HG02973 (cell line): ENCODE results near the gene SAMD14.

Source experiments
- ATAC-seq: cut with Tn5 transposase; IDR thresholded peaks from one replicate; pipeline ENCODE4 v1.9.1; 2021; ENCODE audit warnings: moderate library complexity; ENCODE audit not compliant: unreplicated experiment

Gene SAMD14

DNA sequence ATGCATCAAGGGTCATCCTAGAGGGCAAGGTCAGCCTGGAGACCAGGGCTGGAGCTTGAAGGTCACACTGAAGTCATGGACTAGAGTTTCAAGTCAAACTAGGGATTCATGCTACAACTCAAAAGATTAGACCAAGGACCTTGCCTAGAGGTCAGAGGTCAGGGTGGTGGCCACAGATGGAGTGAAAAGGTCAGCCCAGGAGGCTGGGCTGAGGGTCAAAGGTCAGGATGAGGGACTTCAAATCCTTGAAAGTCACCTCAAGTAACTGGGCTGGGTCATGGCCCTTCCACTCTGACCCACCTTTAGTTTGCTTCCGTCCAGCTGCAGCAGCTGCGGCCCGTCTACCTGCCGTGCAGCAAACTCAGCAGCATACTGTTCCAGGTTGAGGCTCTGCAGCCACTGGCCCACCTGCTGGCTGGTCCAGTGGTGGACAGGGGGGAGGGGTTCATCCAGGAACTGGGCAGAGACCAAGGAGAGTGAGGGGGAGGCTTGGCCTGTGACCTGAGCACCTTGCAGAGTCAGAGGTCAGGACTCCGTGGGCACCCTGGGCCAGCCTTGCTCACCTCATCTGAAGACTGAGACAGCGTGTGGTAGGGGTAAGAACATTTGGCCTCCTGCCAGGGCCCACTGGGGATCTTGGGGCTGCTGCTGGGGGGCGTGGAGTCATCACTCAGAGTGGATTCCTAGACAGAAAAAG is 16.2 kb downstream of the SAMD14 start:
- no peak for ATAC-seq

DNA sequence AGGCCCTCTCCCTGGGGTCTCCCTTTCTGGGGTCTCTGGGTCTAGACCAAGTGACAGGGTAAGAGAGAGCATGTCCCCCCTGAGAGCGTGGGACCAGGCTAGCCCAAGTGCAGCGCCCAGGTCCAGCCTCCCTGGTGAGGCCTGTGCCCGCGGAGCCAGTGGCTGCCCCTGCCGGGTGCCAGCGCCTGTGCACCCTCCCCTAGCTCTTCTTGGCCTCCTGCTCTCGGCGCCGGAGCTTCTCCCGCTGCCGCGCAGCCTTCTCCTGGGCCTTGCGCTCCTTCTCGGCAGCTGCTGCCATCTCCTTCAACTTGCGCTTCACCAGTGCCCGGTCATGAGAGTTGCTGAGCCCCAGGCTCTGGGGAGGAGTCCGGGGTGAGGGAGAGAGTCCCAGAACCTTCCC is 17.3 kb downstream of the SAMD14 start:
- no peak for ATAC-seq

DNA sequence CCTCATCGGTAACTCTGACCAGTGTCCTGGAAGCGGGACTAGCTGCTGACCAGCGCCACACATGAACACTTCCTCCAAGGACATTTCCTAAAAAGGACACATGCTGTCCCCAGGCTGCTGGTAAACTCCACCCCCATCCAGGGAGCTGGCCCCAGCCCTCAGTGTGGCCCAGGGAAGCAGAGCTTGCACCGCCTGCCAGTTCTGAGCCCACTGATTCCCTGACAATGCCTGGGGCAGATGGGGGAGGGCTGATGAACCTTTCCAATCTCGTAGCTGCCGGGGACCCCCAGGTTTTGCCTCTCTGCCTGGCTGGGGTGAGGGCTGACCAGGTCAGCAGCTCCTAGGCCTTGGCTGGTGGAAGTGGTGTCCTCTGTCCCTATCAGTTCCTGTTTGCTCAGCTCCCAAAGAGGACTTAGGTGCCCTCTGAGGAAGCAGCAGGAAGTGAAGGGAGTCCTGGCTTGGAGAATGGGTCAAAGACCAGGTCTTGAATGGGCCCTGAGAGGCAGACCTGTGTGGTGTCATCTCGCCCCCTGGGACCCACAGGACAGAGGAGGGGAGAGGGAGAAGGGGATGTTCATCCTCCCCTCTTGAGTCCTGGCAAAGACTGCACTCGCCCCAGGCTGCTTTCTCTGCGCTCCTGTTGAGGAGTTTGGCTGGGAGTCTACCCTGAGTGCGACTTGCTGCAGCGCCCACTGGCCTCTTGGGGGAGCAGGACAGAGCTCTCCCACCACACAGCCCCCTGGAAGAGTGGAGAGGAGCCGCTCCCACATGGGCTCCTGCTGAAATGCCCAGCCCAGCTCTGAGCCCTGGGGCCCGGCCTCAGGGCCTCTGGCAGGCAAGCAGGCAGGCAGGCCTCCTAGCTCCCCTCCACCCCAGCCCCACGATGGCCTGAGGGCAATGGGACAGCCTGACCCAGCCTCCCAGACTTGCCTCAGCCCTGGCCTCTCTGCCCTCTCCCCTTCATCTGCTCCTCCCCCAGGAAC is 18.0 kb downstream of the SAMD14 start:
- no peak for ATAC-seq

DNA sequence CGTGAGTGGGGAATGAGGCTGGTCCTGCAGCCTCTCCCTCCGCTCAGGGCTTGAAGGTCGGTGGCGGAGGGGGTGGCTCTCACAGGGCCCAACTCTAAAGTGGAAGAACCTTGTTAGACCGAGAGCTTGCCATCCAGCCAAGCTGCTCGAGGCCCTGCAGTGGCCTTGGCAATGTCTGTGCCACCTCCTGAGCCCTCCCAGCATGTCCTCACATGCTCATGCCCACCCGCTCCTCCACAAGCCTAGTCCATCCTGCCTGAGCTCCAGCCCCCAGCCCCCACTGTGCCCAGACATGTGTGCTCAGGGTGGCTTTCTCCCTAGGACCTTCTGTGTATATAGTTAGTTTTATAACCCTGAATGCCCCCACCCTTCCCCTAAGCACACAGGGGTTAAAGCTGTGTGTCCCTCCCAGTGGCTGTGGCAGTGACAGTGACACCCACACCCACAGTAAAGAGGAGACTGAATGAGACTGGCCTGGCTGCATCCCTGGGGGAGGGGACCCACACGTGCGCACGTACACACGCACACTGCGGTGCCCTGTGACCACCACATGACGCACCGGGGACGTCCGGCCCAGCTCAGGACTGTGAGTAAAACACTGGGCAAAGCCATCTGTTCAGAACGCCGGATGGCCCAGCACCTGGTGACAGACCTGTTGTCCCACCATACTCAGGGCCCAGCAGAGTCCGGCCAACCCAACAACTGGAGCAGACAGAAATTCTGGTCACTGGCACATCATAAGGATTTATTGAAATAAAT is 19.2 kb downstream of the SAMD14 start:
- no peak for ATAC-seq

DNA sequence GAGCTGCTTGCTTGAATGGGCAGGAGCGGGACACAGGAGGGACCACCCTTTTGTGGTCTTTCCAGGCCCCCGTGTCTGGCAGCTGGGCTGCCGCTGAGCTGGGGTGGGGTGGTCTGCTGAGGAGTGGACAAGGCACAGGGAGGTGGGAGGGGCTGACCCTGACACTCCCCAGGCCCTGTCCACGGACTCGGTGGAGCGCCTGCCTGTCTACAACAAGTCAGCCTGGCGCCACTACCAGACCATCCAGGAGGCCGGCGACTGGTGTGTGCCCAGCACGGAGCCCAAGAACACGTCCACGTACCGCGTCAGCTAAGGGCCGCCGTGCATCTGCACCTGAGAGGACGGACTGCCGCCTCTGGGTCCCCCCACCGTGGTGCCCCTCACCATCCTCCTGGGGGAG is 20.2 kb downstream of the SAMD14 start:
- ATAC-seq, result no peak

DNA sequence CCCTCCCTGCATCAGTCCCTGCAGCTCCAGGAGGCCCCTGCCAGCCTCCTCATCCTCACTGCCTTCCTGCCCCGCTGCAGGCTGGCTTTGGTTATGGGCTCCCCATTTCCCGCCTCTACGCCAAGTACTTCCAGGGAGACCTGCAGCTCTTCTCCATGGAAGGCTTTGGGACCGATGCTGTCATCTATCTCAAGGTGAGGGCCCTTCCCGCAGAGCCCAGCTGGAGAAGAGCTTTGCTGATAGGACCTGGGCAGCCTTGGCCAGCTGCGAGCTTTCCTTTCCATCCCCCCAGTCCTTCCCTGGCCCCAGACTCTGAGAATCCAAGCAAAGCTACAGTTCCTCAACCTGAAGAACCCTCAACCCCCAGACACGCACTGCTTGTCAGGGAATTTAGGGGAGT is 20.8 kb downstream of the SAMD14 start:
- ATAC-seq, result no peak

DNA sequence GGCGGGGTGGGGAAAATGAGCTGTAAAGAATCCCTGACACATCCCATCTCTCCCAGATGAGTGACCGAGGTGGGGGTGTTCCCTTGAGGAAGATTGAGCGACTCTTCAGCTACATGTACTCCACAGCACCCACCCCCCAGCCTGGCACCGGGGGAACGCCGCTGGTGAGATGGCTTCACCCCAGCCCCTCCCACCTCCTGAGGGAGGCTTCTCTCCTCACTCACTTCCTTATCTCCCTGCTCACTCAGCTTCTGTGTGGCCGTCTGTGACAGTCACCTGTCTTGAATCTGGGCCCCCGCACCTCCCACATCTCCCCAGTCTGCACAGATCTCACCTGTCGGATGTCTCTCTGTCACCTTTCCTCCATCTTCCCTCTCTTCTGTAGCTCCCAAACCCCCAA is 21.4 kb downstream of the SAMD14 start:
- ATAC-seq, result no peak

DNA sequence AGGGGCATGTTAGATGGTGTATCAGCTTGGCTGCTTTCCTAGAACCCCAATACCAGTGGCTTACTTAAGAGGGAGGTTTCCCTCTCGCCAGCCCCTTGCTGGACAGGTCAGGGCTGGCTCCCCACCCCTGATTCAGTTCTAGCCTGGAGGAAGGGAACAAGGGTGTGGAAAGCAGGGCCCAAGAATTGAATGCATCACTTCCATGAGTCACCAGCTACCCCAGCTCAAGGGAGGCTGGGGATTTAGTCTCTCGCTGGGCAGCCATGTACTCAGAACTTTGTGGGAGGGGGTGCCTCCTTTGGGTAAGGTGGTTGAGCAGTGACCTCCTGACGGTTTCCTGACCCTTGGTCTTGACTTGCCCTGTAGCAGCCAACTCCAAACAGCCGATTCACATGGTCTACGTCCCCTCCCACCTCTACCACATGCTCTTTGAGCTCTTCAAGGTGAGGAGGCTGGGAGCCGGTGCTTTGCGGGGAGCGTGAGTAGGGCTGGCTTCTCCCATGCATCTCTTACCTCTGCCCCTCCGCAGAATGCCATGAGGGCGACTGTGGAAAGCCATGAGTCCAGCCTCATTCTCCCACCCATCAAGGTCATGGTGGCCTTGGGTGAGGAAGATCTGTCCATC is 22.1 kb downstream of the SAMD14 start:
- ATAC-seq, result no peak

DNA sequence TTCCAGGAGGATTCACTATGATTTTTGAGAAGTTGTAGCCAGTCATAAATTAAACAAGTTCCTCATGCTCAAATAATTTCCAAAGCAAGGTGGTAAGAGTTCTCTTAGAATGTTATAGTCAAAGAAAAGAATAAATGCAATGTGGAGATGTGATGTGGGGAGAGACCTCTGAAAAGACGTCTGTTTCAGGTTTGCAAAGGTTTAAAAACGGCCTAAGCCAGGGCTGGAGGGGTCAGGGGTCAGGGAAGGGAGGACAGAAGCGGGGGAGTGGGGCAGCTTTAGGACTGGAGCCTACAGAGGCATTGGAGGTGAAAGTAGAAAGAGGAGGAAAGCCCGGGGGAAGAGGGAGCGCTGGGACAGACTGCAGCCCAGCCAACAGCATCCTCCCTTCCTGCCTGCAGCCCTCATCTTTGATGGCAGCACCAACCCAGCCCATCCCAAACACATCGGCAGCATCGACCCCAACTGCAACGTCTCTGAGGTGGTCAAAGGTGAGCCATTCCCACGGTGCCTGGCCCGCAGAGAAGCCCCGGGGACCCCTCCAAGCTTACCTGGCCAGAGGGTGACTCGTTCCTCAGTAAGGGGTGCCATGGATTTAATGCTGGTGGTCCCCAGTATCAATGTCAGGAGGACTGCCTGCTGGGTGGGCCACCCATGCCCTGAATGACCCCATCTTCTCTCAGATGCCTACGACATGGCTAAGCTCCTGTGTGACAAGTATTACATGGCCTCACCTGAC is 23.4 kb downstream of the SAMD14 start:
- ATAC-seq, result no peak

DNA sequence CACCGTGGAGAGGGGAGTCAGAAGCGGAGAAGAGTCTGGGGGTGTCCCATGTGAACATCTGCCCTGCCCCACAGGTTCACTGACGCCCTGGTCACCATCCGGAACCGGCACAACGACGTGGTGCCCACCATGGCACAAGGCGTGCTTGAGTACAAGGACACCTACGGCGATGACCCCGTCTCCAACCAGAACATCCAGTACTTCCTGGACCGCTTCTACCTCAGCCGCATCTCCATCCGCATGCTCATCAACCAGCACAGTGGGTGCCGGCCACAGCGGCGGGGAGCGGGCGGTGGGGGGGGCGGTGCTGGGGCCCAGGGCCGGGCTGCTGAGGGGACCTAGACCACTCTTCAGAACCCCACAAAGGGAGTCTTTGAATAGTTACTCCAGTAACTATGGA is 24.1 kb downstream of the SAMD14 start:
- ATAC-seq, result no peak

DNA sequence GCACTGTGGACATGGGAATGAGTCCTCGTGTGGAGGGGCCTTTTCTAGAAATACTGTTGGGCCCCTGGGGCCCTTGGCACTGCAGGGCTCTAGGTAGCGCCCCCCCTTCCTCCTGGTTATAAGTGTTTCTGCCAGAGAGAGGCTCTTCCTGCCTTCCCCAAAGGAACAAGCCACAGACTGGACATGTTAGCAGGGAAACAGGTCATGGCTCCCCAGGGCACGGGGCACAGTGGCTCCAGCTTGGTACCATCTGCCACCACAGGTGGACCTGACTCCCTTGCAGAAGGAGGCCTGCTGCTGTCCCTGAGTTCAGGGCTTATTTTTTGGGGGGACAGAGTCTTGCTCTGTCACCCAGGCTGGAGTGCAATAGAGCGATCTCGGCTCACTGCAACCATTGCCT is 26.0 kb downstream of the SAMD14 start:
- ATAC-seq, result no peak

DNA sequence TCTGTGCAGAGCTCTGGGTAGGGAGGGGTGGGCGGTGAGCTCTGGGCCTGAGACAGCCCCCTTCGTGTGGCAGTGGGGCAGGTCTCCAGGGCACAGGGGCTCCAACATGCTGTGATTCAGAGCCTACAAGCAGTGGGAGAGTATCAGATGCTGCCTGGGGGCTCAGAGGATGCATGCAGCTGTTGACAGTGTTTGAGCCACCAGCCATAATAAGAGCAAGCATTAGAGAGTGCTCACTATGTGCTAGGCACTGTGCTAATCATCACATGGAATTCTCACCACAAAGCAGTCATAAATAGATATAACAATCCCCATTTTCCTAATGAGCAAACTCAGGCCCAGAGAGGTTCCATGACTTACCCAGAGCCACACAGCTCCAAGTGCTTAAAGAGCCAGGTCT is 26.7 kb downstream of the SAMD14 start:
- ATAC-seq, result no peak

DNA sequence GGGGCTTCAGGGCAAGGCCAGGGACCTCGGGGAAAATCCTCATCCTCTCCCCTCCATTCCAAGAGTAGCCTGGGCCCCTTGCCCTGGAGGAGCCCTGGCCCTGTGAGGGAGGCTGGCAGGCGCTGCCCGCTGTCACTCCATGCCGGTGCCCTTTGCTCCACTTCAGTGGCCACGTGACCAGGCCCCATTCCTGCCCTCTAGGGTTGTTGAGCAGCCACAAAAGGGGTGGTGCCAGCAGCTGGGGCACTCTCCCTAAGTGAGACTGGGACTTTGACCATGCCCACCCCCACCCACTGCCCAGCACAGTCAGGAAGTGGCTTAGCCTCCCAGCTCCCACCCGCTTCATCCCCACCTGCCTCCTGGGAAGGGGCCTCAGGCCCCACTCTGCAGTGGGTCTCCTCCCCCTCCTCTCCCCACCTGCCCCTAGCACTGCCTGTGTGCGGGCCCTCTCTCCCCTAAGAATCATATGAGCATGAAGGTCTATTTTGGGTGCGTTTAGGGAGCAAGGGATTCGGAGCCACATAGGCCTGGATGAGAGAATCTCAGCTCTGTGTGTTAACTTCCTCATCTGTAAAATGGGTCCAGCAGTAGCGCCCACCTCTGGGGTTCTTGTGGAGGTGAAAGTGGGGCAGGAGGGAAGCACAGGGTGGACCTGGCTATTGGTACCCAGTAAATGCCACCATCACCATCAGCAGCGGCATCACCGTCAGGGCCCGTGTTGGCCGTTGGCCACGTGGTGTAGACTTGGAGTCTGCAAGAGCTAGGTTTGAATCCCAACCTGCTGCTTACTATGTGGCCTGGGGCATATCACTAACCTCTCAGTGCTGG is 27.6 kb downstream of the SAMD14 start:
- no peak for ATAC-seq

DNA sequence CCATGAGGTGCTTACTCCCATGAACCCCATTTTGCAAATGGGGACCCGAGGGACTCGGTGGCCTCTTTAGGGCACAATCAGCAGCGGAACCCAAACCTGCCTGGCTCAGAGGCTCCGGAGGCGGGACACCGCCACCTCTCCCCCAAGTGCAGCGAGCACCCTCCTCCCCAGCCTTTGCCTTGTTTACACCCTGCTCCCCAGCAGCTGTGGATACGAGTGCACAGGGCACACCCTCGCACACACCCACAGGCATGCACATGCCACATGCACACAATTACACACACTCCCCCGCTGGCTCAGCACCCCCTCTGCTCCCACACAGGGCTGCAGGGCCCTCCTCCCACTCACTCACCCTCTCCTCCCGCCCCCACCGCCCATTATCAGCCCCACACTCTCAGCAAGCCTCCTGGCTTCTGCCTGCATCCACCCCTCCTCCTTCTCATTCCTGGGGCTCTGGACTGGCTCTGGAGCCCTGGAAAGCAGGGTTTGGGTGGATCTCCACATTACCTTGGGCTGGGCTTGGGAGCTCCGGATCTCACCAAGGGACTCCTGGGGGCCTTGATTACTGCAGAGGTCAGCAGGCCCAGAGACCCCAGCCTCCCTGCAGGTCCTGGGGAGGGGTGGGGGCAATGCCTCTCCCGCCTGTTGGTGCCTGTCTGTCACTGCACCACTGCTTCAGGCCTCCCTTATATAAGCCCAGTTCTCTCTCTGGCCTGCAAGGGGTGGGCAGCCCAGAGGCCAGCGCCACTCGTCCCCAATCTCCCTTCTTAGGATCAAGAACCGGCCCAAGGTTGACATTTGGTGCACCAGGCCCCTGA is 28.4 kb downstream of the SAMD14 start:
- ATAC-seq, result no peak

DNA sequence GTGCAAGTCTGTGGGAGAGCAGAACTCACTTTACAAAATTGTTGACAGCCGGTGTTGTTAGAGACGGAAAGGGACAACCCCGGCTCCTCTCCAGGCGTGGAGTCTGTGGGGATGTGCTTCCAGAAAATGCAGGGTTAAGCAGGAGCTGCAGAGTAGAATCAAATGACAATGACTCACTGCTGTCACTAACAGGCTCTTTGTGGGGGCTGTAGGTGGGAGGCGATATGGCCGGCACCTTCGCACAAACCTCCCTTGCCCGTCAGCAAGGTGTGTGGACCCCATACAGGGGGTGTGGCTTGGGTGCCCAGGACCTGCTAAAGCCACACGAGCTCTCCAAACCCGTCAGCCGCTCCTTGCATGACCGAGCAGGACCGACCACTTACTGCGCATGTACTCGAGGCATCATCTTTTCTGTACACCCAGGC is 29.0 kb downstream of the SAMD14 start:
- no peak for ATAC-seq

DNA sequence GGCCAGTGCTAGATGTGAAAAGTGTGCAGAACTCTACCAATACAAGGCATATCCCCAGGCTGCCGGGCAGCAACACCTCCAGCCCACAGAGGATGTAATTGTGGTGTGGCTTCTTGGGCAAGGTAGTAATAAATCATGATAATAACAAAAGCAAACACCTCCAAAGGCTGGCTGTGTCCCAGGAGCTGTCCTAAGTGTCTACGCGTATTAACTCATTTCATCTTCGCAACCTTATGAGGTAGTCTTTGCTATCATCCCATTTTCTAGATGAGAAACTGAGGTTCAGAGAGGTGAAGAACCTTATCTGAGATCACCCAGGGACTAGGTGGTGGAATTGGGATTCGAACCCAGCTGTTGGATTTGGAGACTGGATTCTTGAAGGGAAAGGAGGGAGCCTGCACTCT is 29.5 kb downstream of the SAMD14 start:
- ATAC-seq, result no peak

DNA sequence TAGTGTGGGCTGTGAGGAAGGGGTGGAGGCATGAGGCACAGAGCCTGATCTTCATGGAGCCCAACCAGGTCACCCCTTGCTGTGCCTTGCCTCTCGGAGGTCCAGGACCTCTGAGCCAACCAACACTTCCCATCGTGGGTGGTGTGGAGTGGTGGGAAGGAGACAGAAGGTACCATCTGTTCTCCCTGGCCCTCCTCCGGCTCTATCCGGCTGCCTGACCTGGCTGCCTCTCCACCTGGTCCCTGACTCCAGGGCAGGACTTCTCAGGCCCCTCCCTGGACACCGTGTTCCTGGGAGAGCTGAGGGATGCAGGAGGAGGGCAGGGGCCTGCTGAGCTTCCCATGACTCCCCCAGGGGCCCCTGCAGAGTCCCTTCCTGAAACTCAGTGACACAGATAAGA is 31.0 kb downstream of the SAMD14 start:
- no peak for ATAC-seq

DNA sequence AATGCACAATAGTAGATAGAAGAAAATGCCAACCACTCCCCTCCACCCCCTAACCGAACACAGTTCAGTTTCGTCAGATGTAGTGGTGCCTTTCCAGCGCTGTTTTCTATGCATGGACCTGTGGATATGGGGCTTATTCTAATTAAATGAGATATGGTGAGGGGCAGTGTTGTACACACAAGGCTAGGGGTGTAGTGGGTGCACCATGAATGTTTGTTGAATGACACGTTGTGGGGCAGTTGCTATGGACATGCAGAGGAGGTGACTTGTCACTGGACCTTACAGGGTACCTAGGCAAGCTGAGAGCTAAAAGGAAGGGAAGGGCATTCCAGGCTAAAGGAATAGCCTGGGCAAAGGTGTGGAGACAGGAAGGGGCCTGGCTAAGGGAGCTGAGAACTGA is 31.4 kb downstream of the SAMD14 start:
- no peak for ATAC-seq

DNA sequence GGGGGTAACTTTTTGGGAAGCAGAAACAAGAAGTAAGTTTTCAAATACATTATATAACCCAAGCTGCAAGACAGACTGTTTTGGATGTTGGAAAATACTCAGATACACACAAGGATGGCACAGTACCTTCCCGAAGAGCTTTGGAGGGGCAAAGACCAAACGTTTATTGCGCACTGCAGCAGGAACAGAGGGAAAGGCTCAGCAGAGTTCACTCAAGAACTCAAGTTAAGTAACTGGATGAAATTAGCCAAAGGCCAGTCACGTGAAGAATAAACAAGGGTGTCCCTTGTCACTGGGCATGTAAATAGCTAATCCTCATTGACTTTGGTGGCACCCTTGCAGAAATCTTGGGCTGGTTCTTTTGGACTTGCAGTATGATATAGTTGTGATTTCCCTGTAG is 32.0 kb downstream of the SAMD14 start:
- ATAC-seq, result no peak
